ENCODE measurements around the gene ARMC9.
A peak's percentile ranks its signal among the peaks of the same experiment; 100 is the strongest.

ARMC9 gene

GRCh38 chr2:231185050-231185725, 13.2 kb upstream of the ARMC9 start:
- Histone ChIP-seq H3K4me3 (ENCODE audit: low read depth, low read length) (no peak overlapping the region), H3K27me3 (ENCODE audit: control insufficient read depth, insufficient read depth, low read length) (peaks cover 2% of the 10 kb centered on the region), H3K9me3 (ENCODE audit: control insufficient read depth, insufficient read depth, low read length) (no peaks in the 10 kb centered on the region), H3K4me1 (ENCODE audit: control insufficient read depth, insufficient read depth, low read length) (no peaks in the 10 kb centered on the region), H3K9ac (ENCODE audit: low read depth, low read length) (no peak overlapping the region), H3K36me3 (ENCODE audit: control insufficient read depth, insufficient read depth, low read length) (no peaks in the 10 kb centered on the region)

DNA sequence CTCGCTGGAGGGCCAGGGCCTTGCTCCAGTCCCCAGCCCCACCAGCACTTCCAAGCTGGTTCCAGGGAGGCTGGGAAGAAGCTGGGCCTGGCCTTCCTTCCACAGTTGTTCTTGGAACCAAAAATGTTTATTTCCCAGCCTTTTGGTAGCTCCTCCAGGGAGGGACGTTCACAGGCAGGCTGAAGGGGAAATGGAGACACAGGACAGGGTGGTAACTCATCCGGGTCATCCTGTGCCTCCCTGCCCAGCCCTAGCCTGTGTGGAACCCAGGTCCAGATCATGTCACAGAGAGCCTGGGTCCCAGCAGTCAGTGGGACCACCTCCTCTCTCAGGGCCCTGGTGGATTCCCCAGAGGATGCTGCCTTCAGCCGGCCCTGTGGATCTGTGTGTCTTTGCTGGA, 12.5 kb upstream of the ARMC9 start:
- peaks cover 2% of the 10 kb centered on the region for H3K27me3 ChIP-seq (ENCODE audit: control insufficient read depth, insufficient read depth, low read length)
- no peak overlapping the region for H3K9ac ChIP-seq (ENCODE audit: low read depth, low read length)
- no peak overlapping the region for H3K4me3 ChIP-seq (ENCODE audit: low read depth, low read length)
- no peaks in the 10 kb centered on the region for H3K9me3 ChIP-seq (ENCODE audit: control insufficient read depth, insufficient read depth, low read length)
- no peaks in the 10 kb centered on the region for H3K4me1 ChIP-seq (ENCODE audit: control insufficient read depth, insufficient read depth, low read length)
- no peaks in the 10 kb centered on the region for H3K36me3 ChIP-seq (ENCODE audit: control insufficient read depth, insufficient read depth, low read length)

- H3K9ac ChIP-seq (ENCODE audit: low read depth, low read length): no peak overlapping the region
- no peak overlapping the region for H3K4me3 ChIP-seq (ENCODE audit: low read depth, low read length)
- peaks cover 2% of the 10 kb centered on the region for H3K27me3 ChIP-seq (ENCODE audit: control insufficient read depth, insufficient read depth, low read length)
- H3K9me3 ChIP-seq (ENCODE audit: control insufficient read depth, insufficient read depth, low read length): no peaks in the 10 kb centered on the region
- peaks cover under 1% of the 10 kb centered on the region for H3K4me1 ChIP-seq (ENCODE audit: control insufficient read depth, insufficient read depth, low read length)
- H3K36me3 ChIP-seq (ENCODE audit: control insufficient read depth, insufficient read depth, low read length): no peaks in the 10 kb centered on the region
These were observed 12.1 kb upstream of the ARMC9 start for GRCh38 chr2:231186325-231186724.

DNA sequence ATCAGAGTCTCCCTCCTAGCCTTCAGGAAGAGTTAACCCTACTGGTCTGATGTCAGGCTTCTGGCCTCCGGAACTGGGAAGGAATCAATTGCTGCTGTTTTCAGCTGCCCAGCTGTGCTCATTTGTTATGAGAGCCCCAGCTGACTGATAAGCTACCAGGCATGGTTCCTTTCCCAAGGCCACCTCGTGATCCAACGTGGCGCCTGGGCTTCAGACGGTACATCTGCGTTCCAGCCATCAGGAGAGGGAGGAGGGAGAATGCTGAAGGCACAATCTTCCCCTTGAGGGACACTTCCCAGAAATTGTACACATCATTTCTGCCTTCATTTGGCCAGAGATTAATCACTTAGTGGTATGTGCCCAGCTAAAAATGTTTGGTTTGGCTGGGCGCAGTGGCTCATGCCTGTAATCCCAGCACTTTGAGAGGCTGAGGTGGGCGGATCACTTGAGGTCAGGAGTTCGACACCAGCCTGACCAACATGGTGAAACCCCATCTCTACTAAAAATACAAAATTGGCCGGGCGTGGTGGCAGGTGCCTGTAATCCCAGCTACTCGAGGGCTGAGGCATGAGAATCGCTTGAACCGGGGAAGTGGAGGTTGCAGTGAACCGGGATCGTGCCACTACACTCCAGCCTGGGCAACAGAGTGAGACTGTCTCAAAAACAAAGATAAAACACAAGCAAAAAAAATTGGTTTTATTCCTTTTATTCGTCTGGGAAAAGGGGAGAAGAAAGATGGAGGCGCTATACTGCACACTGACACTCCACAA, 10.5 kb upstream of the ARMC9 start:
- H3K4me3 ChIP-seq (ENCODE audit: low read depth, low read length): no peak overlapping the region
- H3K27me3 ChIP-seq (ENCODE audit: control insufficient read depth, insufficient read depth, low read length): peaks cover 2% of the 10 kb centered on the region
- H3K36me3 ChIP-seq (ENCODE audit: control insufficient read depth, insufficient read depth, low read length): no peaks in the 10 kb centered on the region
- no peak overlapping the region for H3K9ac ChIP-seq (ENCODE audit: low read depth, low read length)
- no peaks in the 10 kb centered on the region for H3K9me3 ChIP-seq (ENCODE audit: control insufficient read depth, insufficient read depth, low read length)
- H3K4me1 ChIP-seq (ENCODE audit: control insufficient read depth, insufficient read depth, low read length): peaks cover 6% of the 10 kb centered on the region

DNA sequence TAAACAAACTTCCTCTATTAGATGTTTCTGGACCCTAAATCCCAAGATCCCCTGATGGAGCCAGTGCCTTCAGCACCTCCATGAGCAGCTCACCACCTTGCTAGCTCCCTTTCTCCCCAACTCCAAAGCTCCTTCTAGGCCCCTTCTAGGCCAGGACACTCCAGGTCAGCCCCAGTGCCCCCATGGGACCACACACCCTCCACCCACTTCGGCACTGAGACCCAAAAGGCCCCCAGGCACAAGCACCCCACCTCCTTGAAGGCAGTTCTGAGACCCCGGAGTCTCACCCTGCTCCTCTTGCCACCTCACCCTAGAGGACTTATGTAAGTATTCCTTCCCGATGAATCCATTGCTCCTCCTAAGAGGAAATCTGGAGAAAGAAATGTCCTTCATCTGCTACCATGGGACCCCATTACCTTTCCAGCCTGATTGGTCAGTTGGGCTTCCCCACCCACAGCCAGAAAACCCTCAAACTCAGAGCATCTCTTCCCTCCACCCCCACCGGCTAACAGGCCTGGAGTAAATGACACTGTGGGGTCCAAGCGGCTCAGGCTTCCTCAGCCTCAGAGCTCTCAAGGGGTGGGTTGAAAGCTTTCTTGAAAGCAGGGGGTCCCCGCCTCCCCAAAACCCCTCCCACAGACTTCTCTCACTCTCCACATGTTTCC, 9.8 kb upstream of the ARMC9 start:
- Histone ChIP-seq H3K9me3 (ENCODE audit: control insufficient read depth, insufficient read depth, low read length) (no peaks in the 10 kb centered on the region), H3K27me3 (ENCODE audit: control insufficient read depth, insufficient read depth, low read length) (peaks cover 2% of the 10 kb centered on the region), H3K4me1 (ENCODE audit: control insufficient read depth, insufficient read depth, low read length) (peaks cover 6% of the 10 kb centered on the region), H3K36me3 (ENCODE audit: control insufficient read depth, insufficient read depth, low read length) (no peaks in the 10 kb centered on the region), H3K9ac (ENCODE audit: low read depth, low read length) (no peak overlapping the region), H3K4me3 (ENCODE audit: low read depth, low read length) (no peak overlapping the region)

DNA sequence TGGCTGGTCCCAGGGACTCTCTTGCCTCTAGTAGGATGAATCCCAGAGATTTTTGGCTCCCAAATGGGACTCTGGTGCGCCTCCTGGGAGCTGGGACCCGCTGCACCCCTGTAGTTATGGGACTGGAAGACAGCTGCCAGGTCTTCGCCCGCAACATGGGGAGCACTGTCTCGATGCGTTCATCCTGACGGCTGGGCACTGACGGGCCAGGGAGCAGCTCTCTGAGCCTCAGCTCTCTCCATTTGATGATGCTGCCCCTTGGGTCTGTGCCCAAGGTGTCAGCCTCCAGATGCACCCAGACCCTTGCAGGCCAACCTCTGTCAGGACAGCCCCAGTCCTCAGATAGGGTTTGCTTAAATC, 9.3 kb upstream of the ARMC9 start:
- H3K9me3 ChIP-seq (ENCODE audit: control insufficient read depth, insufficient read depth, low read length): no peaks in the 10 kb centered on the region
- no peaks in the 10 kb centered on the region for H3K36me3 ChIP-seq (ENCODE audit: control insufficient read depth, insufficient read depth, low read length)
- H3K4me1 ChIP-seq (ENCODE audit: control insufficient read depth, insufficient read depth, low read length): peaks cover 6% of the 10 kb centered on the region
- peaks cover 2% of the 10 kb centered on the region for H3K27me3 ChIP-seq (ENCODE audit: control insufficient read depth, insufficient read depth, low read length)
- H3K9ac ChIP-seq (ENCODE audit: low read depth, low read length): no peak overlapping the region
- H3K4me3 ChIP-seq (ENCODE audit: low read depth, low read length): no peak overlapping the region

DNA sequence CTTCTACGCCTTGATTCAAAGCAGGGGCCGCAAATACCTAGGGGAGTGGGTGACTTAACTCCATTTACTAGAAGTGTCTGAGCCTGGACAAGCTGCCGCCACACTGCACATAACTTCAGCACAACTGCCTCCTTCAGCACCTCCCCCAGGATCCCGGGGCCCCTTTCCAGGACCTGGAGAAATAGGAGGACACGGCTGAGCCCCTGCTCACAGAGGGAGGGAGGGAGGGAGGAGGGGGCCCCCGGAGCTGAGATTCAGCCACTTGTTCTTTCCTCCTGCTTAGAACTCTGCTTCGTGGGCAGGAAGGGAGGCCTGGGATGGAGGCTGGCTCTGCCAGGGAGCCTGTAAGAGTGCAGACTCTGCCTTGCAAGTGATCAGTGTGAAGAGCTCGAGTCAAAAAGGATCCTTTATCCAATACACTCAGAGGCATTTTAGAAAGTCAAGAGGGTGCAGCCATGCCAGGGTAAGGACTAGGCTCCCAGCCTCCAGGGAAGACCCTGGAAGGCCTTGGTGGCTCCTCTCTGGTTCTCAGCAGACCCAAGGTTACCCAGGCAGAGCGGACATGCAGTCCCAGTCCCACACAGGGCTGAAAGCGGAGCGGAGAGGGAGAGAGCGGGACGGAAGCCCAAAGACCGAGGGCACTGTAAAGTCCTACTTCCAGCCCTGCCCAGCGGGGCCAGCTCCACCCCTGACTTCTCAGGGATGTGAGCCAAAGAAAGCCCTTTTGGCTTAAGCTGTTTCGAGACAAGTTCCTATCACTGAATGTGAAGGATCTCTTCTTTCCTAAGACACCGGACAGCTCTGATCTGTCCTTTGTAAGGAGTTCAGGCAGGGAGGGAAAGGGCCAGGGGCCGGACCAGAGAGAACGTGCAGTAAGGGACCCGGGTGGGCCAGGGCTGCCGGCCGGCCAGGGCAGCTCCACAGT, 8.6 kb upstream of the ARMC9 start:
- Histone ChIP-seq H3K9ac (ENCODE audit: low read depth, low read length) (peak overlapping the region; percentile 83), H3K4me1 (ENCODE audit: control insufficient read depth, insufficient read depth, low read length) (peaks cover 6% of the 10 kb centered on the region), H3K9me3 (ENCODE audit: control insufficient read depth, insufficient read depth, low read length) (no peaks in the 10 kb centered on the region), H3K4me3 (ENCODE audit: low read depth, low read length) (peak overlapping the region; percentile 27), H3K36me3 (ENCODE audit: control insufficient read depth, insufficient read depth, low read length) (no peaks in the 10 kb centered on the region), H3K27me3 (ENCODE audit: control insufficient read depth, insufficient read depth, low read length) (peaks cover 2% of the 10 kb centered on the region)

DNA sequence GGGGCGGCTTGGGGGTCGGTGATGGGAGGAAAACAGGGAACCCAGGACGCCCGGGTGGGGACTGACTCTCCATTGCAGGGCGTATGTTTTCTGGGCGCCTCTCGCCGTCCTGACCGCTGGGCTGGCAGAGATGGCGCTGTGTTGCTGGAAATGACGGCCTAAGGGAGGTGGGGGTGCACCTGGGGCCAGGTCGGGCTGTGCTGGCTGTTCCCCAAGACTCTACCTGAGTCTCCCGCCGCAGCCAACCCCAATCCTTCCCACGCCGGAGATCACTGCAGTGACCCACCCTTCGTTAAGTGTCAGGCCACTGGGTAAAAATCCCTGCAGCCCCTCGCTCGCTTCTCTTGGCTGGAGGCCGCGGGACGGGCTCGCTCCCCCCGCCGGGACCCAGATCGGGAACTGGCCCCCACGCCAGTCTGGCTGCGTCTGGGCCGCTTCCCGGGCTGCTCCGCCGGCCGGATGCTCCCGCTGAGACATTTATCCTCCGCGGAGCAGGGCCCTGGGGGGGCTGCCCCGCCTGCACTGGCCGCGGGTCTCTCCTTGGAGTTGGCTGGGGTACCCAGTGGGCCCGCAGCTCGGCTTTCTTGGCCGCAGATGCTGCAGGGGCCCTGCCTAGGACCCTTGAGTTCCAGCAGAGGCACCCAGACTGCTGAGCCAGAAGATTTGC, 7.8 kb upstream of the ARMC9 start:
- Histone ChIP-seq H3K4me3 (ENCODE audit: low read depth, low read length) (peak overlapping the region; percentile 27), H3K36me3 (ENCODE audit: control insufficient read depth, insufficient read depth, low read length) (no peaks in the 10 kb centered on the region), H3K9me3 (ENCODE audit: control insufficient read depth, insufficient read depth, low read length) (no peaks in the 10 kb centered on the region), H3K4me1 (ENCODE audit: control insufficient read depth, insufficient read depth, low read length) (peaks cover 6% of the 10 kb centered on the region), H3K27me3 (ENCODE audit: control insufficient read depth, insufficient read depth, low read length) (peaks cover 2% of the 10 kb centered on the region), H3K9ac (ENCODE audit: low read depth, low read length) (peak overlapping the region; percentile 83)

DNA sequence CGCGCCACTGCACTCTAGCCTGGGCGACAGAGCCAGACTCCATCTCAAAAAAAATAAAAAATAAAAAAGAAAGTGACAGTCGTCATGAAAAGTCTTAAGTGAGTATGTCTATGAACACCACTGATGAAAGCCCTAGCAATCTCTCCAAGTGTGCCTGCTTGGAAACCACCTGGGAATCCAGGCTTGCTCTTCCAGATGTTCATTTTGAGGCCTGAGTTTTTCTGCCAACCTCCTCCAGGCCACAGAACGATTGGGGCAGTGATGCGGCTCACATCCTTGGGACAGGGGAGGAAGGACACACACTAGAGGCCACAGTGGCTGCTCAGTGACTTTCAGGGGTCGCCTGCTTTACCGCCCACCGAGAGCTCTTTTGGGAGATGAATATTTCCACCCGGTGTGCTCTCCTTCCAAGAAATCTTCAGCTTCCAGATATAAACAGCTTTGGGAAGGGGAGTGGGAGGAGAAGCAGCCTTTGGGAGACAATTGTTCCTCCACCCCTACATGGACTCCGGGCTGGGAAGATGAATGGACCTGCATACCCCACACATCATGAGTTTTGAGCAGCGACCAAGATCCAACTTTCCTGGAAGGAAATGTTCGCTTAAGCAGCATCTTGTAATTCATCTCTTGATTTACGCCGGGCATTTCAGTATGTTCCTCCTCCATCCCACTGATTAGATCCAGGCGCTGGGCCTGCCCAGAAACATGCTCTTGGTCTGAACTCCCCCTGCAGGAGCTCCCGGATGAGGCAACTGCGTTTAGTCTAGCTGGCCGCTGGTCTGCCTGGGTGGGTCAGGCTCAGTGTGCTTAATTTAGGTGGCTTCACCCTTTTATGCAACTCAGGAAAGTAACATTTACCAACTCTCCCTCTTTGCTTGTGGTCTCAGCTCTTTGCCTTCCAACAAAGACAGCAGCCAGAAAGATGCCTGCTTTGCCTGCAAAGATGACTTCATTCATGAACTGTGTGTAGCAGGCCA, 6.2 kb upstream of the ARMC9 start:
- Histone ChIP-seq H3K27me3 (ENCODE audit: control insufficient read depth, insufficient read depth, low read length) (peaks cover 2% of the 10 kb centered on the region), H3K9ac (ENCODE audit: low read depth, low read length) (no peak overlapping the region), H3K9me3 (ENCODE audit: control insufficient read depth, insufficient read depth, low read length) (no peaks in the 10 kb centered on the region), H3K36me3 (ENCODE audit: control insufficient read depth, insufficient read depth, low read length) (no peaks in the 10 kb centered on the region), H3K4me3 (ENCODE audit: low read depth, low read length) (no peak overlapping the region), H3K4me1 (ENCODE audit: control insufficient read depth, insufficient read depth, low read length) (peaks cover 6% of the 10 kb centered on the region)

GRCh38 chr2:231193216-231193615, 5.2 kb upstream of the ARMC9 start:
- Histone ChIP-seq H3K4me1 (ENCODE audit: control insufficient read depth, insufficient read depth, low read length) (peaks cover 6% of the 10 kb centered on the region), H3K4me3 (ENCODE audit: low read depth, low read length) (no peak overlapping the region), H3K27me3 (ENCODE audit: control insufficient read depth, insufficient read depth, low read length) (peaks cover 2% of the 10 kb centered on the region), H3K36me3 (ENCODE audit: control insufficient read depth, insufficient read depth, low read length) (no peaks in the 10 kb centered on the region), H3K9ac (ENCODE audit: low read depth, low read length) (no peak overlapping the region), H3K9me3 (ENCODE audit: control insufficient read depth, insufficient read depth, low read length) (no peaks in the 10 kb centered on the region)
